MCF 10A (cell line): ENCODE data around the gene SPON1. TPM values are rescaled to one million over a fixed set of nuclear protein-coding genes. Genes with fewer than 3 reads are reported as not detected.

Experiments used
- Bru-seq: library from RNA; stranded (reverse); fragments of 400-500 nt; gene quantifications from one replicate; lab custom pipeline; 2021; lab: Mats Ljungman, UMichigan
- BruChase-seq, 2 experiments: library from RNA; stranded (reverse); fragments of 400-500 nt; gene quantifications; one replicate each; lab custom pipeline; 2021; lab: Mats Ljungman, UMichigan
- BruUV-seq: library from RNA; stranded (reverse); fragments of 400-500 nt; replicated peaks from 2 replicates; lab custom pipeline; 2021; lab: Mats Ljungman, UMichigan
- CTCF ChIA-PET: fragments of 300-600 bp; sonication (Branson Sonifier 250); formaldehyde crosslinking; extraction: SDS; loops from one replicate; lab custom pipeline; 2021; ENCODE audit warnings: antibody characterized with exemption, inconsistent platforms; lab: Yijun Ruan, JAX
- POLR2A ChIA-PET: fragments of 300-600, 350-650 bp; sonication (Branson Sonifier 250); formaldehyde crosslinking; extraction: SDS; loops from one replicate; lab custom pipeline; 2020; ENCODE audit warnings: antibody characterized with exemption, inconsistent platforms; lab: Yijun Ruan, JAX
- DNase-seq: peaks from one replicate; pipeline ENCODE4 v3.0.0-alpha.2; 2018; ENCODE audit not compliant: unreplicated experiment
- H3K27ac Mint-ChIP-seq: one replicate; pipeline ENCODE4 v1.8.0; 2022; ENCODE audit warnings: mild to moderate bottlenecking, low read depth, mixed read lengths; ENCODE audit not compliant: unreplicated experiment
- H3K27me3 Mint-ChIP-seq: one replicate; pipeline ENCODE4 v1.8.0; 2022; ENCODE audit warnings: mixed read lengths; ENCODE audit not compliant: insufficient read depth, unreplicated experiment
- H3K36me3 Mint-ChIP-seq: one replicate; pipeline ENCODE4 v1.8.0; 2022; ENCODE audit warnings: mild to moderate bottlenecking, moderate library complexity, mixed read lengths; ENCODE audit not compliant: insufficient read depth, unreplicated experiment
- H3K4me1 Mint-ChIP-seq: one replicate; pipeline ENCODE4 v1.8.0; 2022; ENCODE audit warnings: mixed read lengths; ENCODE audit not compliant: insufficient read depth, unreplicated experiment
- H3K4me3 Mint-ChIP-seq: one replicate; pipeline ENCODE4 v1.8.0; 2022; ENCODE audit warnings: mild to moderate bottlenecking, moderate library complexity, mixed read lengths; ENCODE audit not compliant: unreplicated experiment
- H3K9me3 Mint-ChIP-seq: one replicate; pipeline ENCODE4 v1.8.0; 2022; ENCODE audit warnings: mixed read lengths; ENCODE audit not compliant: unreplicated experiment
- intact Hi-C: fragments of 100-400 bp; cut with micrococcal nuclease; formaldehyde crosslinking; loops from 2 replicates; pipeline ENCODE4 v1.14.1; 2022
- long read RNA-seq: library from polyadenylated mRNA; stranded (forward); transcript quantifications from one replicate; pipeline ENCODE4 v2.0.0, GENCODE V29; 2022
- total RNA-seq: library from RNA; stranded (reverse); gene quantifications from 2 replicates; pipeline ENCODE4 v1.2.3, GENCODE V29; 2022
- TF ChIP-seq, protein P1 (sequence below): fragments of 200-600 bp; IDR thresholded peaks from one replicate; pipeline ENCODE4 v1.8.0; 2022; ENCODE audit warnings: antibody characterized with exemption, mild to moderate bottlenecking; ENCODE audit not compliant: unreplicated experiment

SPON1 gene
- total RNA-seq (not detected in 2 replicates), Bru-seq, nascent RNA (percentile 0 among the genes with signal in this experiment), BruChase-seq, experiment 1, labeled RNA remaining after a 6-hour chase (percentile 1 among the genes with signal in this experiment), BruChase-seq, experiment 2, labeled RNA remaining after a 2-hour chase (percentile 0 among the genes with signal in this experiment)
- long read RNA-seq, partial matches to known transcripts: 0 of 5 reads
- long read RNA-seq, other reads (novel, unspliced or antisense): 5 of 5 reads

- Mint-ChIP-seq H3K4me1 (no peaks in the 10 kb centered on the region), H3K4me3 (no peak within 1 kb of the TSS), H3K9me3 (no peaks in the 10 kb centered on the region), H3K27ac (no peak within 1 kb of the TSS), H3K27me3 (peaks cover 87% of the 10 kb centered on the region), H3K36me3 (no peaks in the 10 kb centered on the region)
- DNase-seq: no peak
- TF ChIP-seq, protein P1, sequence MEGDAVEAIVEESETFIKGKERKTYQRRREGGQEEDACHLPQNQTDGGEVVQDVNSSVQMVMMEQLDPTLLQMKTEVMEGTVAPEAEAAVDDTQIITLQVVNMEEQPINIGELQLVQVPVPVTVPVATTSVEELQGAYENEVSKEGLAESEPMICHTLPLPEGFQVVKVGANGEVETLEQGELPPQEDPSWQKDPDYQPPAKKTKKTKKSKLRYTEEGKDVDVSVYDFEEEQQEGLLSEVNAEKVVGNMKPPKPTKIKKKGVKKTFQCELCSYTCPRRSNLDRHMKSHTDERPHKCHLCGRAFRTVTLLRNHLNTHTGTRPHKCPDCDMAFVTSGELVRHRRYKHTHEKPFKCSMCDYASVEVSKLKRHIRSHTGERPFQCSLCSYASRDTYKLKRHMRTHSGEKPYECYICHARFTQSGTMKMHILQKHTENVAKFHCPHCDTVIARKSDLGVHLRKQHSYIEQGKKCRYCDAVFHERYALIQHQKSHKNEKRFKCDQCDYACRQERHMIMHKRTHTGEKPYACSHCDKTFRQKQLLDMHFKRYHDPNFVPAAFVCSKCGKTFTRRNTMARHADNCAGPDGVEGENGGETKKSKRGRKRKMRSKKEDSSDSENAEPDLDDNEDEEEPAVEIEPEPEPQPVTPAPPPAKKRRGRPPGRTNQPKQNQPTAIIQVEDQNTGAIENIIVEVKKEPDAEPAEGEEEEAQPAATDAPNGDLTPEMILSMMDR: no peak
- CTCF ChIA-PET: interaction anchor here (0.6 to 4.8 kb wide), 4 partner anchors 7 to 286 kb away, joined by 3 to 29 read pairs (median 4); no protein-coding TSS in a partner anchor
- POLR2A ChIA-PET: no interaction called here
- intact Hi-C loops: no loop called here
- BruUV-seq: no TSS peak
Observed at GRCh38 chr11:13962562-13963168, at the start of gene SPON1. Gene SPON1, plus strand, starts transcription at chr11:13962723. Its CDS starts 182 bp downstream, at chr11:13962905.

- Mint-ChIP-seq H3K9me3 (peaks cover 8% of the 10 kb centered on the region), H3K36me3 (no peaks in the 10 kb centered on the region), H3K4me3 (no peak overlapping the region), H3K4me1 (no peaks in the 10 kb centered on the region), H3K27ac (no peak overlapping the region), H3K27me3 (peaks cover 34% of the 10 kb centered on the region)
- intact Hi-C loops: no loop called here
- DNase-seq: no peak
- CTCF ChIA-PET: interaction anchor here (0.7 to 1.4 kb wide), 2 partner anchors 9 to 39 kb away, joined by 3 read pairs; no protein-coding TSS in a partner anchor
- no TSS peak for BruUV-seq
- POLR2A ChIA-PET: no interaction called here
- TF ChIP-seq, protein P1: no peak
Observed at GRCh38 chr11:13917264-13917663, 45.3 kb upstream of the SPON1 start.

DNA sequence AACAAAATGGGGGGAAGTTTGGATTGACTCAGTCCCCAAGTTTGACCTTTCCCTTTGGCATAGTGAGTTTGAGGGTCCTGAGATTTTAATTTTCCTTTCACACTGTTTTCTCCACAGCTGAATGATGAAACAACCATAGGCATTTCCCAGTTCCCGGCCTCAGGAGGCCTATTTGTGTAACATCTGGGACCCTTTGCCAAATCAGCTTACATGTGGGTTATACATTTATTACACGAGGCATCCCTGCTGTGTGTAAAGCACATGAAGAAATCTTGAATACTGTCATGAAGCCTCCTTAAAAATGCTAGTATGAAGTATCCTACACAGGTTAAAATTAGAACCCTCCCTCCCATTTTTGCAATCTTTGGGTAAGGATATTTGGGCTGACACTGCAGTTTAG is 44.6 kb upstream of the SPON1 start:
- peaks cover 34% of the 10 kb centered on the region for H3K27me3 Mint-ChIP-seq
- intact Hi-C loops: no loop called here
- TF ChIP-seq, protein P1: no peak
- POLR2A ChIA-PET: no interaction called here
- no peak overlapping the region for H3K4me3 Mint-ChIP-seq
- H3K27ac Mint-ChIP-seq: no peak overlapping the region
- BruUV-seq: no TSS peak
- no peaks in the 10 kb centered on the region for H3K36me3 Mint-ChIP-seq
- H3K9me3 Mint-ChIP-seq: peaks cover 8% of the 10 kb centered on the region
- CTCF ChIA-PET: interaction anchor here (0.7 to 1.4 kb wide), 3 partner anchors 9 to 38 kb away, joined by 3 read pairs; no protein-coding TSS in a partner anchor
- no peaks in the 10 kb centered on the region for H3K4me1 Mint-ChIP-seq
- DNase-seq: no peak

DNA sequence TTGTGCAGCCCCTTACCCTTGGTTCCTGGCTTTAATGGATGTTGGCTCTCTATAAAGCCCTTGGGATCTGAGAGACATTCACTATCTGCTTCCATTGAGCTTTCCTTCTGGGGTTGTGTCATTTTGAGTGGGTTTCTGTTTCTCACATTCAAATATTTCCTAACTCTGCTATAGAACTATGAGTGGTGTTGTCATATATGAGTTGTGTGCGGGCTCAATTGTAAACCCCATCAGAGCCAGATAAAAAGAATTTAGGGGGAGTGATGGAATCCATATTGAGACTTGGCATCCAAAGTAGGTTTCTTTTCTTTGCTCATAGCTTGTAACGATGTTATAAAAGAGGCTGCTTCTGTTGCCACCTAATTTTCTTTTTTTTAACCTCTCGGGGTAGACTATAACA is 41.8 kb upstream of the SPON1 start:
- intact Hi-C loops: no loop called here
- no peak for DNase-seq
- TF ChIP-seq, protein P1: no peak
- Mint-ChIP-seq H3K27ac (no peak overlapping the region), H3K4me3 (no peak overlapping the region), H3K27me3 (peaks cover 34% of the 10 kb centered on the region), H3K9me3 (peaks cover 8% of the 10 kb centered on the region), H3K36me3 (no peaks in the 10 kb centered on the region), H3K4me1 (peaks cover 11% of the 10 kb centered on the region)
- ChIA-PET CTCF (no interaction called here), POLR2A (no interaction called here)
- no TSS peak for BruUV-seq
